Liver (tissue), 9 donors: Measurements from ENCODE around the gene RASGRF2. TPM values are rescaled to one million over a fixed set of nuclear protein-coding genes. Genes with fewer than 3 reads are reported as not detected.

Source experiments
- DNase-seq: peaks from one replicate; pipeline ENCODE4 v3.0.0-alpha.2; 2017; ENCODE audit warnings: low spot score
- H3K27ac ChIP-seq, 2 donors: one replicate each; pipeline ENCODE4 v1.7.0; 2013; ENCODE audit warnings: inconsistent platforms in 2 of 2, low read length in 2 of 2, control low read depth in 1 of 2, low read depth in 1 of 2, mild to moderate bottlenecking in 1 of 2
- H3K27me3 ChIP-seq, 4 donors: one replicate each; pipeline versions ENCODE4 v1.6.1 to v1.7.0; 2013; ENCODE audit warnings: low read length in 3 of 4, inconsistent platforms in 1 of 4, mild to moderate bottlenecking in 1 of 4, moderate library complexity in 1 of 4; ENCODE audit not compliant: control insufficient read depth in 4 of 4, insufficient read depth in 4 of 4
- H3K36me3 ChIP-seq, 4 donors: one replicate each; pipeline versions ENCODE4 v1.6.1 to v1.7.0; 2013; ENCODE audit warnings: low read length in 3 of 4, mild to moderate bottlenecking in 3 of 4, low read depth in 1 of 4, moderate library complexity in 1 of 4; ENCODE audit not compliant: control insufficient read depth in 4 of 4, insufficient read depth in 3 of 4
- H3K4me1 ChIP-seq, 4 donors: one replicate each; pipeline versions ENCODE4 v1.6.1 to v1.7.0; 2013; ENCODE audit warnings: low read length in 3 of 4, mild to moderate bottlenecking in 3 of 4, moderate library complexity in 1 of 4; ENCODE audit not compliant: control insufficient read depth in 4 of 4, insufficient read depth in 4 of 4
- H3K4me3 ChIP-seq, 3 donors: one replicate each; pipeline versions ENCODE4 v1.6.1 to v1.7.0; 2013; ENCODE audit warnings: low read length in 3 of 3, control low read depth in 1 of 3, low read depth in 1 of 3, mild to moderate bottlenecking in 1 of 3
- H3K9ac ChIP-seq, 2 donors: one replicate each; pipeline ENCODE4 v1.7.0; 2013; ENCODE audit warnings: low read length in 2 of 2, mild to moderate bottlenecking in 2 of 2, moderate library complexity in 2 of 2, control low read depth in 1 of 2, low read depth in 1 of 2
- H3K9me3 ChIP-seq, 4 donors: one replicate each; pipeline versions ENCODE4 v1.6.1 to v1.7.0; 2013; ENCODE audit warnings: low read length in 3 of 4; ENCODE audit not compliant: control insufficient read depth in 4 of 4
- ATF3 ChIP-seq: IDR thresholded peaks from 2 replicates; pipeline ENCODE4 v1.6.1; 2016; ENCODE audit warnings: antibody characterized with exemption
- CTCF ChIP-seq: fragments of 150-350 bp; IDR thresholded peaks from 2 replicates; pipeline ENCODE4 v1.5.1; 2017; ENCODE audit warnings: improper control_type of control experiment, low read depth, low read length; ENCODE audit not compliant: missing input control
- EGR1 ChIP-seq, 2 donors: IDR thresholded peaks; 2 replicates each; pipeline ENCODE4 v1.6.1; 2016 to 2018; ENCODE audit warnings: antibody characterized with exemption in 2 of 2, low read depth in 2 of 2
- FOXA1 ChIP-seq: IDR thresholded peaks from 2 replicates; pipeline ENCODE4 v1.6.1; 2016; ENCODE audit warnings: antibody characterized with exemption
- FOXA2 ChIP-seq: IDR thresholded peaks from 2 replicates; pipeline ENCODE4 v1.6.1; 2016; ENCODE audit warnings: antibody characterized with exemption
- GABPA ChIP-seq, 2 donors: IDR thresholded peaks in 1 of 2; conservative IDR thresholded peaks in 1 of 2; 2 replicates each; pipeline ENCODE4 v1.6.1; 2016; ENCODE audit warnings: antibody characterized with exemption in 2 of 2, mild to moderate bottlenecking in 1 of 2, moderate library complexity in 1 of 2
- HNF4A ChIP-seq, 2 donors: conservative IDR thresholded peaks; 2 replicates each; pipeline ENCODE4 v1.6.1; 2016; ENCODE audit warnings: antibody characterized with exemption in 2 of 2, mild to moderate bottlenecking in 2 of 2
- JUND ChIP-seq, 2 donors: IDR thresholded peaks; 2 replicates each; pipeline ENCODE4 v1.6.1; 2016; ENCODE audit warnings: antibody characterized with exemption in 2 of 2
- NR2F2 ChIP-seq: IDR thresholded peaks from 2 replicates; pipeline ENCODE4 v1.6.1; 2016; ENCODE audit warnings: antibody characterized with exemption
- RAD21 ChIP-seq, 2 donors: IDR thresholded peaks; 2 replicates each; pipeline ENCODE4 v1.6.1; 2016; ENCODE audit warnings: antibody characterized with exemption in 2 of 2, mild to moderate bottlenecking in 2 of 2
- REST ChIP-seq: IDR thresholded peaks from 2 replicates; pipeline ENCODE4 v1.6.1; 2016; ENCODE audit warnings: antibody characterized with exemption, mild to moderate bottlenecking
- RXRA ChIP-seq, 2 donors: IDR thresholded peaks; 2 replicates each; pipeline ENCODE4 v1.6.1; 2017 to 2018; ENCODE audit warnings: antibody characterized with exemption in 2 of 2, mild to moderate bottlenecking in 1 of 2
- SP1 ChIP-seq: IDR thresholded peaks from 2 replicates; pipeline ENCODE4 v1.6.1; 2018; ENCODE audit warnings: antibody characterized with exemption, mild to moderate bottlenecking
- TAF1 ChIP-seq: conservative IDR thresholded peaks from 2 replicates; pipeline ENCODE4 v1.6.1; 2016; ENCODE audit warnings: antibody characterized with exemption, mild to moderate bottlenecking
- ZBTB33 ChIP-seq: IDR thresholded peaks from 2 replicates; pipeline ENCODE4 v1.6.1; 2016; ENCODE audit warnings: antibody characterized with exemption
- WGBS: extraction: QIAGEN DNeasy Blood & Tissue Kit; methylation state at CpG from one replicate; pipeline ENCODE4 v1.1.7; 2013; 5-methylcytosine and 5-hydroxymethylcytosine counted together
- polyA plus RNA-seq, 2 donors: library from polyadenylated mRNA; stranded (reverse) in 1 of 2; unstranded in 1 of 2; fragments of 200-250 nt in 1 of 2; fragments of >200 nt in 1 of 2; fragmentation: Nextera tagmentation in 1 of 2; extraction: Ambion mirVana in 1 of 2; gene quantifications; one replicate each; pipeline versions ENCODE4 v1.2.1 to v1.2.3, GENCODE V29; 2013 to 2015
- total RNA-seq, 2 donors: library from RNA; depleted of rRNA; stranded (reverse); fragments of >200 nt; gene quantifications; one replicate each; pipeline ENCODE4 v1.2.3, GENCODE V29; 2014
- donor health status: healthy.
- donor health status: healthy.
- donor health status: healthy.
- donor health status: healthy.
- donor health status: healthy.

RASGRF2 gene
- total and polyA plus RNA-seq, 4 donors, result 0.12 to 3.3 (median 0.23) TPM

- no peak overlapping the region for H3K27ac ChIP-seq
- TF ChIP-seq FOXA2 (no peak), RXRA (IDR thresholded peaks at IDR 0.05) (no peak), TAF1 (no peak), GABPA (IDR thresholded peaks at IDR 0.05 in 1 of 2, conservative IDR thresholded peaks at IDR 0.05 in 1 of 2) (no peak), NR2F2 (no peak), EGR1 (IDR thresholded peaks at IDR 0.05; ENCODE audit: low read depth in 2 of 2) (no peak), ATF3 (no peak), REST (no peak), CTCF (no peak), ZBTB33 (no peak), FOXA1 (no peak), SP1 (no peak)
- no peak overlapping the region for H3K9ac ChIP-seq
- no peaks in the 10 kb centered on the region for H3K9me3 ChIP-seq
- no peak overlapping the region for H3K4me3 ChIP-seq
- WGBS, result 94% methylated on average over 6 of the region's 6 CpGs
- peaks cover 0 to 8% (median 0%) of the 10 kb centered on the region in 4 donors for H3K4me1 ChIP-seq
- no peaks in the 10 kb centered on the region for H3K27me3 ChIP-seq
- H3K36me3 ChIP-seq, result no peaks in the 10 kb centered on the region
- DNase-seq, result no peak
Observed at GRCh38 chr5:81156732-81157131, 196.6 kb downstream of the RASGRF2 start.

GRCh38 chr5:81161012-81161601 lies 200.9 kb downstream of the RASGRF2 start:
- no peaks in the 10 kb centered on the region for H3K27me3 ChIP-seq
- H3K9ac ChIP-seq, result no peak overlapping the region
- H3K9me3 ChIP-seq, result no peaks in the 10 kb centered on the region
- TF ChIP-seq JUND (IDR thresholded peaks at IDR 0.05), result no peak
- TF ChIP-seq REST, result no peak
- TF ChIP-seq HNF4A (conservative IDR thresholded peaks at IDR 0.05), result peak; percentile 11 to 39
- TF ChIP-seq NR2F2, result no peak
- peak; percentile 29 to 38 for TF ChIP-seq RAD21 (IDR thresholded peaks at IDR 0.05)
- no peak for TF ChIP-seq FOXA2
- peak in 1 of 2 donors; percentile 47 for TF ChIP-seq RXRA (IDR thresholded peaks at IDR 0.05)
- TF ChIP-seq ZBTB33, result no peak
- TF ChIP-seq SP1, result no peak
- no peak for DNase-seq
- no peaks in the 10 kb centered on the region for H3K36me3 ChIP-seq
- H3K27ac ChIP-seq, result no peak overlapping the region
- 67% methylated on average over 5 of the region's 5 CpGs for WGBS
- H3K4me3 ChIP-seq, result no peak overlapping the region
- H3K4me1 ChIP-seq, result peaks cover 0 to 8% (median 5%) of the 10 kb centered on the region in 4 donors
